Measurements from ENCODE around the gene SLC36A1. TPM values are rescaled to one million over a fixed set of nuclear protein-coding genes. Genes with fewer than 3 reads are reported as not detected.
A peak's percentile ranks its signal among the peaks of the same experiment; 100 is the strongest.
"Not testable (repeated sequence)": the region's sequence is repeated elsewhere in the genome, so short reads cannot be mapped to it uniquely, and the experiment has no call there.

SLC36A1 gene
- total RNA-seq, 6 donors from 2014 or later: 9.5 to 49.2 (median 12.9) TPM

GRCh38 chr5:151413800-151414199, 33.6 kb upstream of the SLC36A1 start:
- Histone ChIP-seq H3K4me1 (peaks cover 0 to 4% (median 0%) of the 10 kb centered on the region in 4 donors), H3K4me3 (no peak overlapping the region), H3K27ac (no peak overlapping the region), H3K9me3 (peaks cover 4 to 12% (median 8%) of the 10 kb centered on the region in 4 donors), H3K36me3 (no peaks in the 10 kb centered on the region), H3K27me3 (no peaks in the 10 kb centered on the region)
- ATAC-seq (ENCODE audit: low FRiP score in 2 of 2): no peak
- 41 to 70% methylated on average over 3 of the region's 3 CpGs for WGBS, 2 donors
- DNase-seq: no peak
- TF ChIP-seq EP300 (IDR thresholded peaks at IDR 0.05) (no peak), POLR2AphosphoS5 (IDR thresholded peaks at IDR 0.05) (no peak)
- TF ChIP-seq, protein P1, sequence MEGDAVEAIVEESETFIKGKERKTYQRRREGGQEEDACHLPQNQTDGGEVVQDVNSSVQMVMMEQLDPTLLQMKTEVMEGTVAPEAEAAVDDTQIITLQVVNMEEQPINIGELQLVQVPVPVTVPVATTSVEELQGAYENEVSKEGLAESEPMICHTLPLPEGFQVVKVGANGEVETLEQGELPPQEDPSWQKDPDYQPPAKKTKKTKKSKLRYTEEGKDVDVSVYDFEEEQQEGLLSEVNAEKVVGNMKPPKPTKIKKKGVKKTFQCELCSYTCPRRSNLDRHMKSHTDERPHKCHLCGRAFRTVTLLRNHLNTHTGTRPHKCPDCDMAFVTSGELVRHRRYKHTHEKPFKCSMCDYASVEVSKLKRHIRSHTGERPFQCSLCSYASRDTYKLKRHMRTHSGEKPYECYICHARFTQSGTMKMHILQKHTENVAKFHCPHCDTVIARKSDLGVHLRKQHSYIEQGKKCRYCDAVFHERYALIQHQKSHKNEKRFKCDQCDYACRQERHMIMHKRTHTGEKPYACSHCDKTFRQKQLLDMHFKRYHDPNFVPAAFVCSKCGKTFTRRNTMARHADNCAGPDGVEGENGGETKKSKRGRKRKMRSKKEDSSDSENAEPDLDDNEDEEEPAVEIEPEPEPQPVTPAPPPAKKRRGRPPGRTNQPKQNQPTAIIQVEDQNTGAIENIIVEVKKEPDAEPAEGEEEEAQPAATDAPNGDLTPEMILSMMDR (IDR thresholded peaks at IDR 0.05): no peak

DNA sequence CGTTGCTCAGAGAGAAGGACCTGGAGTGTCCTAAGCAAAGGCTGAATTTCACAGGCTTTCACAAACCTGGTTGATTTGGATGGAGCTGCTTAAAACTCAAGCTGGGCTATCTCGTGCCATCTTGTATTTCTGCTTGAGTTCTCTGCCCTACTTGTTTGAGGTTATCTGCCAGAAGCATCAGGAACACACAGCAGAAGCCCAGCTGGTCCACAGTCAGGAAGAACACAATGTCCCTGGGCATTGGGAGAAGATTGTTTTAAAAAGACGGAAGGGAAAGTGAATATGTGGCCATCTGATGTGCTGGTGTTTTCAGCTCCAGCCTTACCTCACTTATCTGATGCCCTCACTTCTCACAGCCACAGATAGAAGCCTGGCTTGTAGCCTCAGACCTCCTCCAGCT, 32.9 kb upstream of the SLC36A1 start:
- Histone ChIP-seq H3K4me3 (no peak overlapping the region), H3K9me3 (peaks cover 4 to 13% (median 8%) of the 10 kb centered on the region in 4 donors), H3K36me3 (no peaks in the 10 kb centered on the region), H3K27me3 (no peaks in the 10 kb centered on the region), H3K4me1 (peaks cover 0 to 4% (median 0%) of the 10 kb centered on the region in 4 donors), H3K27ac (no peak overlapping the region)
- DNase-seq (no peak), ATAC-seq (ENCODE audit: low FRiP score in 2 of 2) (no peak)
- TF ChIP-seq, protein P1 (IDR thresholded peaks at IDR 0.05): no peak
- TF ChIP-seq EP300 (IDR thresholded peaks at IDR 0.05): peak in 2 of 4 donors; percentile 63 to 88
- TF ChIP-seq POLR2AphosphoS5 (IDR thresholded peaks at IDR 0.05): peak in 1 of 2 donors; percentile 62
- no peak for TF ChIP-seq POLR2A (IDR thresholded peaks at IDR 0.05)
- 47 to 50% methylated on average over 3 of the region's 3 CpGs for WGBS, 2 donors

GRCh38 chr5:151417712-151418111, 29.7 kb upstream of the SLC36A1 start:
- H3K4me3 ChIP-seq: no peak overlapping the region
- no peaks in the 10 kb centered on the region for H3K36me3 ChIP-seq
- no peak for ATAC-seq (ENCODE audit: low FRiP score in 2 of 2)
- H3K27me3 ChIP-seq: no peaks in the 10 kb centered on the region
- no peak overlapping the region for H3K27ac ChIP-seq
- H3K9me3 ChIP-seq: peaks cover 4 to 13% (median 8%) of the 10 kb centered on the region in 4 donors
- TF ChIP-seq POLR2AphosphoS5 (IDR thresholded peaks at IDR 0.05): no peak
- TF ChIP-seq, protein P1 (IDR thresholded peaks at IDR 0.05): no peak
- no peak for TF ChIP-seq POLR2A (IDR thresholded peaks at IDR 0.05)
- no peak for TF ChIP-seq EP300 (IDR thresholded peaks at IDR 0.05)
- no peak for DNase-seq
- peaks cover 0 to 4% (median 0%) of the 10 kb centered on the region in 4 donors for H3K4me1 ChIP-seq

- no peaks in the 10 kb centered on the region for H3K4me1 ChIP-seq
- no peaks in the 10 kb centered on the region for H3K27me3 ChIP-seq
- H3K9me3 ChIP-seq: peaks cover 4 to 13% (median 8%) of the 10 kb centered on the region in 4 donors
- WGBS, 2 donors: 87 to 92% methylated on average over 5 to 6 of the region's 6 CpGs
- H3K27ac ChIP-seq: no peak overlapping the region
- no peak for TF ChIP-seq POLR2AphosphoS5 (IDR thresholded peaks at IDR 0.05)
- no peak for TF ChIP-seq EP300 (IDR thresholded peaks at IDR 0.05)
- DNase-seq (no peak), ATAC-seq (ENCODE audit: low FRiP score in 2 of 2) (no peak)
- H3K36me3 ChIP-seq: no peaks in the 10 kb centered on the region
- H3K4me3 ChIP-seq: no peak overlapping the region
Measured at GRCh38 chr5:151420127-151420526, 27.3 kb upstream of the SLC36A1 start.

DNA sequence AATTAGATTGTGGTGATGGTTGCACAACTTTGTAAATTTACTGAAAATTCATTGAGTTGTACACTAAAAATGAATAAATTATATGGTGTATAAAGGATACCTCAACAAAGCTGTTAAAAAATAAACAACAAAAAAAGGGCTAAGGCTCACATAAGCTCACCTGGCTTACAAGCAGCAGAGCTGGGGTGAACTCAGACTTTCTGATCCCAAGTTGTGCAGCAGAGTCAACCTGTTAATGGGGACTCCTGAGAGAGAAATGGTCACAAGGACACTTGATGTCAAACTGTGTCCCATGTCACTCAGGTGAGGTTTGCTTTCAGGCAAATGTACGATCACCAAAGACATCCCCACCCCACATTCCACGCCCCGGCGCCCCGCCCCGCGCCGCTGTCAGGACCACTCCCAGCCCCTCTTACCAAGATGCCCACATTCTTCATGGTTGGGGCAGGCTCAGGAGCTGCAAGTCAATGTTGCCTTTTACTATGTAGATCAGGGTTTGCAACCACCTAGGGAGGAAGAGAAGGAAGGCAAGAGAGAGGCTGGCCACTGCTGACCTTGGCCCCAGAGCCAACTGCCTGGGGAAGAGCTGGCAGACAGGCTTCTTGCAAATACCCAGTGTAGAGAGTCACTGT, 22.4 kb upstream of the SLC36A1 start:
- Histone ChIP-seq H3K9me3 (no peaks in the 10 kb centered on the region), H3K36me3 (no peaks in the 10 kb centered on the region), H3K27me3 (no peaks in the 10 kb centered on the region), H3K27ac (no peak overlapping the region), H3K4me3 (no peak overlapping the region), H3K4me1 (no peaks in the 10 kb centered on the region)
- DNase-seq (peak in 1 of 2 donors; percentile 84), ATAC-seq (ENCODE audit: low FRiP score in 2 of 2) (no peak)
- WGBS, 2 donors: 33 to 45% methylated on average over 6 to 8 of the region's 8 CpGs
- TF ChIP-seq EP300 (IDR thresholded peaks at IDR 0.05) (no peak), POLR2A (IDR thresholded peaks at IDR 0.05) (no peak), POLR2AphosphoS5 (IDR thresholded peaks at IDR 0.05) (no peak)
- TF ChIP-seq, protein P1 (IDR thresholded peaks at IDR 0.05): no peak

DNA sequence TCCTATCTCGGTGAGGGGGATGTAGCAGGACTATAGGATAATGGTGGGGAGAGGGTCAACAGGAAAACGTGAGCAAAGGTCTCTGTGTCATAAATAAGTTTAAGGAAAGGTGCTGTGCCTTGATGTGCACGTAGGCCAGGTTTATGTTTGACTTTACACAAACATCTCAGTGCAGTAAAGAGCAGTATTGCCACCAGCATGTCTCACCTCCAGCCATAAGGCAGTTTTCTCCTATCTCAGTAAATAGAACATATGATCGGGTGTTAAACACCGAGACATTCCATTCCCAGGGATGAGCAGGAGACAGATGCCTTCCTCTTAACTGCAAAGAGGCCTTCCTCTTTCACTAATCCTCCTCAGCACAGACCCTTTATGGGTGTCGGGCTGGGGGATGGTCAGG, 21.1 kb upstream of the SLC36A1 start:
- not testable (repeated sequence) for H3K27me3 ChIP-seq; ATAC-seq (ENCODE audit: low FRiP score in 2 of 2); H3K27ac ChIP-seq; H3K36me3 ChIP-seq; DNase-seq; H3K4me1 ChIP-seq; H3K4me3 ChIP-seq; H3K9me3 ChIP-seq
- WGBS, 2 donors: 58 to 65% methylated on average over 6 of the region's 6 CpGs
